ENCODE data around the gene FLNB. TPM values are rescaled to one million over a fixed set of nuclear protein-coding genes. Genes with fewer than 3 reads are reported as not detected.

The FLNB gene
- total and polyA plus RNA-seq, 3 experiments from 2014 or later = 11.5 to 12.8 (median 12.2) TPM

GRCh38 chr3:58112185-58112535, 103.9 kb downstream of the FLNB start:
- ChIA-PET CTCF (no interaction called here), POLR2A (no interaction called here)
- Mint-ChIP-seq H3K27me3 (no peaks in the 10 kb centered on the region), H3K36me3 (peaks cover 27 to 52% (median 33%) of the 10 kb centered on the region in 3 donors), H3K4me1 (peaks cover 37 to 51% (median 46%) of the 10 kb centered on the region in 3 donors), H3K4me3 (peak overlapping the region in 5 of 7 donors; percentile 20 to 78 (median 52)), H3K9me3 (no peaks in the 10 kb centered on the region), H3K27ac (peak overlapping the region in 7 of 8 donors; percentile 5 to 95 (median 75))
- peaks cover 15% of the 10 kb centered on the region for H3K36me3 ChIP-seq (ENCODE audit: insufficient read depth, low read length)
- H3K4me3 ChIP-seq (ENCODE audit: low read length) = no peak overlapping the region
- no peak overlapping the region for H3K27ac ChIP-seq (ENCODE audit: low read depth, low read length)
- no peaks in the 10 kb centered on the region for H3K27me3 ChIP-seq (ENCODE audit: insufficient read depth, low read length, poor library complexity, severe bottlenecking)
- peaks cover 33% of the 10 kb centered on the region for H3K4me1 ChIP-seq (ENCODE audit: insufficient read depth, low read length)
- DNase-seq = no peak
- H3K9me3 ChIP-seq (ENCODE audit: low read length) = no peaks in the 10 kb centered on the region

- POLR2A ChIA-PET = no interaction called here
- H3K4me1 Mint-ChIP-seq = peaks cover 40 to 60% (median 51%) of the 10 kb centered on the region in 3 donors
- Histone ChIP-seq H3K27me3 (ENCODE audit: insufficient read depth, low read length, poor library complexity, severe bottlenecking) (no peaks in the 10 kb centered on the region), H3K4me1 (ENCODE audit: insufficient read depth, low read length) (peaks cover 34% of the 10 kb centered on the region), H3K27ac (ENCODE audit: low read depth, low read length) (no peak overlapping the region), H3K4me3 (ENCODE audit: low read length) (peak overlapping the region; percentile 25), H3K36me3 (ENCODE audit: insufficient read depth, low read length) (peaks cover 9% of the 10 kb centered on the region), H3K9me3 (ENCODE audit: low read length) (no peaks in the 10 kb centered on the region)
- peak overlapping the region in 1 of 7 donors; percentile 36 for H3K4me3 Mint-ChIP-seq
- no peaks in the 10 kb centered on the region for H3K27me3 Mint-ChIP-seq
- H3K9me3 Mint-ChIP-seq = no peaks in the 10 kb centered on the region
- H3K36me3 Mint-ChIP-seq = peaks cover 20 to 44% (median 24%) of the 10 kb centered on the region in 3 donors
- peak overlapping the region in 5 of 8 donors; percentile 27 to 97 (median 94) for H3K27ac Mint-ChIP-seq
- CTCF ChIA-PET = interaction anchor here (0.6 to 1.9 kb wide), 2 partner anchors 15 to 107 kb away, joined by 3 to 6 read pairs; partner anchors contain the start of gene FLNB
- DNase-seq = no peak
Measured at GRCh38 chr3:58115175-58115574, 107.0 kb downstream of the FLNB start.

- H3K4me3 Mint-ChIP-seq = peak overlapping the region; percentile 10 to 63 (median 53)
- CTCF ChIA-PET = interaction anchor here (0.8 to 1.9 kb wide), 3 partner anchors 12 to 108 kb away, joined by 3 to 6 read pairs (median 4); partner anchors contain the start of gene FLNB
- no peaks in the 10 kb centered on the region for H3K27me3 Mint-ChIP-seq
- peak; percentile 39 to 87 (median 72) for DNase-seq
- peaks cover 38 to 54% (median 46%) of the 10 kb centered on the region in 3 donors for H3K4me1 Mint-ChIP-seq
- H3K4me3 ChIP-seq (ENCODE audit: low read length) = no peak overlapping the region
- POLR2A ChIA-PET = no interaction called here
- H3K36me3 ChIP-seq (ENCODE audit: insufficient read depth, low read length) = peaks cover 19% of the 10 kb centered on the region
- H3K27ac ChIP-seq (ENCODE audit: low read depth, low read length) = no peak overlapping the region
- peaks cover 34% of the 10 kb centered on the region for H3K4me1 ChIP-seq (ENCODE audit: insufficient read depth, low read length)
- H3K36me3 Mint-ChIP-seq = peaks cover 20 to 49% (median 22%) of the 10 kb centered on the region in 3 donors
- no peaks in the 10 kb centered on the region for H3K9me3 ChIP-seq (ENCODE audit: low read length)
- H3K9me3 Mint-ChIP-seq = no peaks in the 10 kb centered on the region
- H3K27ac Mint-ChIP-seq = peak overlapping the region; percentile 85 to 97 (median 92)
- H3K27me3 ChIP-seq (ENCODE audit: insufficient read depth, low read length, poor library complexity, severe bottlenecking) = no peaks in the 10 kb centered on the region
Measured at GRCh38 chr3:58116161-58116955, 108.1 kb downstream of the FLNB start.

- no peak overlapping the region for H3K27ac ChIP-seq (ENCODE audit: low read depth, low read length)
- no peak overlapping the region for H3K4me3 ChIP-seq (ENCODE audit: low read length)
- no peaks in the 10 kb centered on the region for H3K27me3 Mint-ChIP-seq
- H3K4me3 Mint-ChIP-seq = peak overlapping the region in 1 of 7 donors; percentile 48
- H3K4me1 ChIP-seq (ENCODE audit: insufficient read depth, low read length) = peaks cover 30% of the 10 kb centered on the region
- no peak for DNase-seq
- H3K9me3 ChIP-seq (ENCODE audit: low read length) = no peaks in the 10 kb centered on the region
- peaks cover 19 to 47% (median 22%) of the 10 kb centered on the region in 3 donors for H3K36me3 Mint-ChIP-seq
- ChIA-PET CTCF (interaction anchor here (0.8 to 1.9 kb wide), 3 partner anchors 12 to 109 kb away, joined by 3 to 6 read pairs (median 4); partner anchors contain the start of gene FLNB), POLR2A (no interaction called here)
- peak overlapping the region in 7 of 8 donors; percentile 7 to 97 (median 89) for H3K27ac Mint-ChIP-seq
- H3K4me1 Mint-ChIP-seq = peaks cover 34 to 50% (median 40%) of the 10 kb centered on the region in 3 donors
- H3K27me3 ChIP-seq (ENCODE audit: insufficient read depth, low read length, poor library complexity, severe bottlenecking) = no peaks in the 10 kb centered on the region
- H3K9me3 Mint-ChIP-seq = no peaks in the 10 kb centered on the region
- peaks cover 20% of the 10 kb centered on the region for H3K36me3 ChIP-seq (ENCODE audit: insufficient read depth, low read length)
Measured at GRCh38 chr3:58116985-58117384, 108.8 kb downstream of the FLNB start.

- no peak overlapping the region for H3K27ac ChIP-seq (ENCODE audit: low read depth, low read length)
- Mint-ChIP-seq H3K36me3 (peaks cover 16 to 44% (median 19%) of the 10 kb centered on the region in 3 donors), H3K4me1 (peaks cover 28 to 44% (median 33%) of the 10 kb centered on the region in 3 donors), H3K4me3 (no peak overlapping the region), H3K9me3 (no peaks in the 10 kb centered on the region), H3K27me3 (no peaks in the 10 kb centered on the region), H3K27ac (peak overlapping the region in 3 of 8 donors; percentile 5 to 89 (median 46))
- no peak overlapping the region for H3K4me3 ChIP-seq (ENCODE audit: low read length)
- peaks cover 25% of the 10 kb centered on the region for H3K4me1 ChIP-seq (ENCODE audit: insufficient read depth, low read length)
- no peak for DNase-seq
- ChIA-PET POLR2A (no interaction called here), CTCF (interaction anchor here (1.2 kb wide), 1 partner anchor 11 kb away, joined by 4 read pairs; no protein-coding TSS in a partner anchor)
- no peaks in the 10 kb centered on the region for H3K9me3 ChIP-seq (ENCODE audit: low read length)
- H3K27me3 ChIP-seq (ENCODE audit: insufficient read depth, low read length, poor library complexity, severe bottlenecking) = no peaks in the 10 kb centered on the region
- H3K36me3 ChIP-seq (ENCODE audit: insufficient read depth, low read length) = peaks cover 17% of the 10 kb centered on the region
Measured at GRCh38 chr3:58117561-58118181, 109.4 kb downstream of the FLNB start.

GRCh38 chr3:58119186-58119585, 111.0 kb downstream of the FLNB start:
- Mint-ChIP-seq H3K4me1 (peaks cover 28 to 39% (median 30%) of the 10 kb centered on the region in 3 donors), H3K4me3 (no peak overlapping the region), H3K27ac (peak overlapping the region in 2 of 8 donors; percentile 10 to 23), H3K27me3 (no peaks in the 10 kb centered on the region), H3K36me3 (peaks cover 12 to 51% (median 13%) of the 10 kb centered on the region in 3 donors), H3K9me3 (no peaks in the 10 kb centered on the region)
- H3K4me1 ChIP-seq (ENCODE audit: insufficient read depth, low read length) = peaks cover 25% of the 10 kb centered on the region
- H3K4me3 ChIP-seq (ENCODE audit: low read length) = no peak overlapping the region
- H3K27ac ChIP-seq (ENCODE audit: low read depth, low read length) = no peak overlapping the region
- H3K27me3 ChIP-seq (ENCODE audit: insufficient read depth, low read length, poor library complexity, severe bottlenecking) = no peaks in the 10 kb centered on the region
- H3K9me3 ChIP-seq (ENCODE audit: low read length) = no peaks in the 10 kb centered on the region
- CTCF ChIA-PET = no interaction called here
- peaks cover 17% of the 10 kb centered on the region for H3K36me3 ChIP-seq (ENCODE audit: insufficient read depth, low read length)
- POLR2A ChIA-PET = interaction anchor here (0.5 kb wide), 1 partner anchor 32 kb away, joined by 3 read pairs; no protein-coding TSS in a partner anchor
- no peak for DNase-seq

- no peaks in the 10 kb centered on the region for H3K9me3 ChIP-seq (ENCODE audit: low read length)
- Mint-ChIP-seq H3K4me3 (no peak overlapping the region), H3K27me3 (no peaks in the 10 kb centered on the region), H3K27ac (peak overlapping the region in 1 of 8 donors; percentile 55), H3K4me1 (peaks cover 22 to 29% (median 24%) of the 10 kb centered on the region in 3 donors), H3K9me3 (no peaks in the 10 kb centered on the region), H3K36me3 (peaks cover 10 to 58% (median 16%) of the 10 kb centered on the region in 3 donors)
- POLR2A ChIA-PET = no interaction called here
- CTCF ChIA-PET = no interaction called here
- H3K27ac ChIP-seq (ENCODE audit: low read depth, low read length) = no peak overlapping the region
- DNase-seq = no peak
- H3K27me3 ChIP-seq (ENCODE audit: insufficient read depth, low read length, poor library complexity, severe bottlenecking) = no peaks in the 10 kb centered on the region
- H3K36me3 ChIP-seq (ENCODE audit: insufficient read depth, low read length) = peaks cover 17% of the 10 kb centered on the region
- H3K4me3 ChIP-seq (ENCODE audit: low read length) = no peak overlapping the region
- peaks cover 20% of the 10 kb centered on the region for H3K4me1 ChIP-seq (ENCODE audit: insufficient read depth, low read length)
Measured at GRCh38 chr3:58120075-58120812, 112.0 kb downstream of the FLNB start.

Data from CD8-positive, alpha-beta memory T cell (primary cell).